Measurements from ENCODE around the gene DENND11.

DENND11 gene

DNA sequence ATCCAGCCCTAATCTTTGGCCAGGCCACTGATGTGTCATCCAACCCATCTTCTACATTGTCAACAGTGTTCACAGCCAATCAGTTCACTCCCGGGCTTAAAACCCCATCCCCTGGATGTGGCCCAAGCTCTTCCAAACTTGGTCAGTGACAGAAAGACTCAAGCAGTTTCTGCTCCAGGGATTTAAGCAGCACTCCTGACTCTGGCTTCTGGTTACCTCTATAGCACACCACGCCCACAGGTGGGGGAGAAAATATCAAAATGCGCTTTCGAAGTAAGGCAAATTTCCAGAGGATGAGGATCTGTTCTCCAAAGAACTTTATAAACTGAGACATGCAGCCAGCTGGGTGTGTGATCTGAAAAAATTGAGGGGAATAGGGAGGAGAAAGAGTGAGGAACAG is 35.9 kb downstream of the DENND11 start:
- Histone ChIP-seq H3K4me1 (ENCODE audit: control insufficient read depth, insufficient read depth, low read length) (no peaks in the 10 kb centered on the region), H3K36me3 (ENCODE audit: control insufficient read depth, insufficient read depth, low read length) (peaks cover 10% of the 10 kb centered on the region; the same call in 1 of the 2 replicates), H3K9me3 (ENCODE audit: control insufficient read depth, insufficient read depth, low read length) (no peaks in the 10 kb centered on the region), H3K4me3 (ENCODE audit: low read length) (no peak overlapping the region), H3K27ac (ENCODE audit: low read length) (no peak overlapping the region), H3K27me3 (ENCODE audit: control insufficient read depth, insufficient read depth, low read length) (no peaks in the 10 kb centered on the region)
- no CpG with 5 or more reads among the region's 4 CpGs for WGBS (ENCODE audit: insufficient coverage, insufficient read length)
- DNase-seq (ENCODE audit: low read depth, low spot score), result no peak

DNA sequence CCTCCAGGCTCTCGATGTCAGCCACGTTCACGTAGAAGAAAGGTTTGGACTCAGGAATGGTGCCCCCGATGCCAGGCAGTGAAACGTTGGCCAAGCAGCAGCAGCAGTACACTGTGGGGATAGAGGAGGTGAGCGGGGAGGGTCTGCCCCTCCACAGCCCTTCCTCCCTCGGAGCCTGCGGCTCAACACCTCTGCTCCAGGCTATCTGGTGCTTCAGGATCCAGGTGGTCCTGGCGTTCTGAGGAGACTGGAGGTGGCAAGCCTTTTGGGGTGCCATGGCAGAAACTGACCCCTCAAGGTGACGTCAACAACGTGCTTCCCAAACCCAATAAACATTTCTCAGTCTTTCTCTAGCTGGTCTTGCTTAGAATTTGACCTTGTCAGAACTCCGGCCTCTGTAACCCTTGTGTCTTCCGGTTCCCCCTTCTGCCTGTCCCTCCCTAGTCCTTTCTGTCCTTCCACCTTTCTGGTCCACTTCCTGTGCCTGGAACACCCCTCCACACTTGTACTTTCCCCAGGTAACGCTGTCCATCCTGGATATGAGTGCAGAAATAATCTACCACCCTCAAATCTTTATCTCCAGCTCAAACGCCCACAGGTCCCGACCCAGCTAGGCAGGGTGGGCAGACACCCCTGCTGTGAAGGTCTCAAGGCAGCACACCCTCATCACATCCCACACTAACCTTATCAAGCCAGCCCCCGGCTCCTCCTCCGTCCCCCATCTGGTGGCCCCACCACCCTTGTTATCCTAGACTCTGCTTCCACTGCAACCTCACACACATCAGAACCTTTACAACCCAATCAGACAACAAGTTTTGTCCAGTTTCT is 36.5 kb downstream of the DENND11 start:
- Histone ChIP-seq H3K36me3 (ENCODE audit: control insufficient read depth, insufficient read depth, low read length) (peaks cover 10% of the 10 kb centered on the region; the same call in 1 of the 2 replicates), H3K9me3 (ENCODE audit: control insufficient read depth, insufficient read depth, low read length) (no peaks in the 10 kb centered on the region), H3K27ac (ENCODE audit: low read length) (no peak overlapping the region), H3K27me3 (ENCODE audit: control insufficient read depth, insufficient read depth, low read length) (no peaks in the 10 kb centered on the region), H3K4me3 (ENCODE audit: low read length) (no peak overlapping the region), H3K4me1 (ENCODE audit: control insufficient read depth, insufficient read depth, low read length) (no peaks in the 10 kb centered on the region)
- no CpG with 5 or more reads among the region's 18 CpGs for WGBS (ENCODE audit: insufficient coverage, insufficient read length)
- no peak for DNase-seq (ENCODE audit: low read depth, low spot score)

DNA sequence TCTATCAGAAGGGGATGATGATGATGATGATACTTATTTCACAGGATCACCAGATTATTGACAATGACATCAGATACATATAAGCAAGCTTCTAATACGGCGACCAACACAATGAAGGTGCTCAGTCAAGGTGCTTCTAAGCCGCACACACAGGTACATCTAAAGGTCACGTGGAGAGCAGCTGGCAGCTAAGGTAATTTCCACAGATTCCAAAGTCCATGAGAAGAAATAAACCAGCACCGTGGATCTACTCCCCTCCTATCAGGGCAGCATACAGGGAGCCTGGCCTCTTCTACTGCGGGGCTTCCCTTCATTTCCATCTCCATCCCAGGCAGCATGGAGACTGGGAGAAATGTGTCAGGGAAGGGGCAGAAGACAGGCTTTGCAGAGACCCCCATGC is 37.5 kb downstream of the DENND11 start:
- DNase-seq (ENCODE audit: low read depth, low spot score), result no peak
- no peaks in the 10 kb centered on the region for H3K27me3 ChIP-seq (ENCODE audit: control insufficient read depth, insufficient read depth, low read length)
- H3K36me3 ChIP-seq (ENCODE audit: control insufficient read depth, insufficient read depth, low read length), result peaks cover 11% of the 10 kb centered on the region; the same call in 1 of the 2 replicates
- H3K4me3 ChIP-seq (ENCODE audit: low read length), result no peak overlapping the region
- H3K27ac ChIP-seq (ENCODE audit: low read length), result no peak overlapping the region
- H3K9me3 ChIP-seq (ENCODE audit: control insufficient read depth, insufficient read depth, low read length), result no peaks in the 10 kb centered on the region
- no peaks in the 10 kb centered on the region for H3K4me1 ChIP-seq (ENCODE audit: control insufficient read depth, insufficient read depth, low read length)
- no CpG with 5 or more reads among the region's 6 CpGs for WGBS (ENCODE audit: insufficient coverage, insufficient read length)

DNA sequence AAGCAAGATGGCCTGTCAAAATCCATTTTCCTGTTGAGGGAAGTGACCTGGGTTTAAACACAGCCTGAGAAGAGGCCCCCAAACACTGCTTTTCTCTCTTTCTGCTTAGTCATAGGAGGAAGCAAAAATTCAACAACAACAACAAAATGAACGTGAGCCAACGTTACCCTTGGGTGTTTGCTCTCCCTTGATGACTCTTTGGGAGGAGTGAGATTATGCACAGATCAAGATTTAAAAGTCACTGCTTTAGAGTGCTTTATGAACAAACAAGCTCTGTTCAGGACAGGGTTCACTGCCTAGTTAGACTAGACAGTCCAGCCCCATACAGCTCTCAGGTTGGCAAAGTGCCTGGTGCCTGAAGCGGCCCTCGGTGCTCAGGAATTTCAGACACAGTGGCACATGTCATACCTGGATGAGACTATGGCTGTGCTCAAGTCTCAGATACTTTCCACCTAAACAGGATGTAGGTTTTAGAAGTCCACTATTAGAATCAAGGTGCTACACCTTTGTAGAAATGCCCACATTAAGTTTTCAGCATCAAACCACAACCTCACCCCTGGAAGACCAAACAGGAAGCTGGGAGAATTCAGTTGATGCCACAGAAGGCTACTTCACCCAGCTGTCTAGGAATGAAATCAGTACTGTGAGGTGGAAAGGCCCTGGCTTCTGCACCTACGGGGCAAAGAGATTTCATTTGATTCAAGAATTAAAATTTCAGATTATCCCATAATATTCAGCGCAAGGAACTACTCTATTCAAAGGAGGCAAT is 38.7 kb downstream of the DENND11 start:
- Histone ChIP-seq H3K4me1 (ENCODE audit: control insufficient read depth, insufficient read depth, low read length) (no peaks in the 10 kb centered on the region), H3K27ac (ENCODE audit: low read length) (no peak overlapping the region), H3K4me3 (ENCODE audit: low read length) (no peak overlapping the region), H3K36me3 (ENCODE audit: control insufficient read depth, insufficient read depth, low read length) (peaks cover 15% of the 10 kb centered on the region; the same call in 1 of the 2 replicates), H3K9me3 (ENCODE audit: control insufficient read depth, insufficient read depth, low read length) (no peaks in the 10 kb centered on the region), H3K27me3 (ENCODE audit: control insufficient read depth, insufficient read depth, low read length) (no peaks in the 10 kb centered on the region)
- DNase-seq (ENCODE audit: low read depth, low spot score), result no peak
- no CpG with 5 or more reads among the region's 6 CpGs for WGBS (ENCODE audit: insufficient coverage, insufficient read length)

DNA sequence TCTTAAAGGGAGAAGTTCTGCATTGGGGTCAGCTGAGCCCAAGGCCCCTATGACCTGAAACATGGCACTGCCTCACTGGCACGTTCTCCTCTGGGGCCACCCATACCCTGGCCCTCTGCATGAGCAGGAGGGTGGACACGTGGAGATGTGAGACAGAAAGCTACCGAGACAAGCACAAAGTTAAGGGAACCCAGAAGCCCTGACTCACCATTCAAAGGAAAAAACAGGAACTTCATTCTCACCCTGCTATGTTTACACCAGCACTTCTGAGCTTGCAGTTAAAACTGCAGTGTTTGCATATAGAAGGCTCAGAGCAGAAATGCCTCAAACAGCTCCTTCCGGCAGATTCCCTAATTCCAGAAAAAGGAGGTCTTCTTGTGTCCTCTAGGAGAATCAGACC is 41.7 kb downstream of the DENND11 start:
- DNase-seq (ENCODE audit: low read depth, low spot score), result no peak
- no peaks in the 10 kb centered on the region for H3K27me3 ChIP-seq (ENCODE audit: control insufficient read depth, insufficient read depth, low read length)
- no peak overlapping the region for H3K27ac ChIP-seq (ENCODE audit: low read length)
- no peaks in the 10 kb centered on the region for H3K9me3 ChIP-seq (ENCODE audit: control insufficient read depth, insufficient read depth, low read length)
- WGBS (ENCODE audit: insufficient coverage, insufficient read length), result no CpG with 5 or more reads among the region's 4 CpGs
- peaks cover 14% of the 10 kb centered on the region; the same call in 1 of the 2 replicates for H3K36me3 ChIP-seq (ENCODE audit: control insufficient read depth, insufficient read depth, low read length)
- H3K4me1 ChIP-seq (ENCODE audit: control insufficient read depth, insufficient read depth, low read length), result no peaks in the 10 kb centered on the region
- no peak overlapping the region for H3K4me3 ChIP-seq (ENCODE audit: low read length)

DNA sequence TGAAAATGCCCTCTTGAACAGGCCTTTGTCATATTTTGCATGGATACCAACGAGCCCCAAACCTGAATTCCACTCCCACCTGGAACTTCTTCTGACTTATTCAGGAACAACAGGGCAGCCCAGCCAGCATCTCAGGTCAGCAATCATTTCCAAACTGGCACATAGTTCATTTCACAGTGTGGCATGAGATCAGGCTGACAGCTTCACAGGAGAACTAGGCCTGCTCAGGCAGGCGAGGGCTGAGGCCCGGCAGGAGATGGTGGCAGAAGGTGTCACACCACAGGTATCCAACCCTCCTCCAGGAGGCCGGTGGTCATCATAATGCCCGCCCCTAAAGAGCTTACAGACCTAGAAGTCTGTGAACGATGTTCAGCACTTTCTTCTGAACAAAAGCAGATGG is 42.5 kb downstream of the DENND11 start:
- no peak overlapping the region for H3K4me3 ChIP-seq (ENCODE audit: low read length)
- WGBS (ENCODE audit: insufficient coverage, insufficient read length), result no CpG with 5 or more reads among the region's 6 CpGs
- peaks cover 8% of the 10 kb centered on the region; the same call in 1 of the 2 replicates for H3K36me3 ChIP-seq (ENCODE audit: control insufficient read depth, insufficient read depth, low read length)
- H3K27ac ChIP-seq (ENCODE audit: low read length), result no peak overlapping the region
- H3K27me3 ChIP-seq (ENCODE audit: control insufficient read depth, insufficient read depth, low read length), result no peaks in the 10 kb centered on the region
- H3K9me3 ChIP-seq (ENCODE audit: control insufficient read depth, insufficient read depth, low read length), result no peaks in the 10 kb centered on the region
- no peaks in the 10 kb centered on the region for H3K4me1 ChIP-seq (ENCODE audit: control insufficient read depth, insufficient read depth, low read length)
- no peak for DNase-seq (ENCODE audit: low read depth, low spot score)

DNA sequence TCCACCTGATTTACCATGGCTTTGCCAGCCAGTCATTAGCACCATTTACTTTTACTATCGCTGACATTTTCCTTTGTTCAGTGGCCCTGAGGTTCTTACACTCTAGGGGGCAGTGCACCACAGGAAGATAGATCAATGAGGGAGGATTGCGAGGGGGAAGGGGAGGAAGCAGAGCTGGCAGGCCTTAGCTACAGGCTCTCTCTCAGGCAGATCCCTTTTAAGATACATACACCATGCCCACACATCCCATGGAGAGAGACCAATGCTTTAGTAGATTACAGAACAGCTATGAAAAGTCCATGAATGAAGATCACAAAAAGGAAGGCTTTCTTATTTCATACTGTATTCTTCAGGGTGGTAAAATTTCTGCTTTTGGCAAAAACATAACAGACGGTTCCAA is 47.4 kb downstream of the DENND11 start:
- H3K27ac ChIP-seq (ENCODE audit: low read length), result no peak overlapping the region
- peaks cover 6% of the 10 kb centered on the region; the same call in 1 of the 2 replicates for H3K36me3 ChIP-seq (ENCODE audit: control insufficient read depth, insufficient read depth, low read length)
- DNase-seq (ENCODE audit: low read depth, low spot score), result peak; percentile 58
- H3K27me3 ChIP-seq (ENCODE audit: control insufficient read depth, insufficient read depth, low read length), result no peaks in the 10 kb centered on the region
- H3K4me1 ChIP-seq (ENCODE audit: control insufficient read depth, insufficient read depth, low read length), result 0 out of 2 replicates have a peak, but pooled peaks cover 1% of the 10 kb centered on the region
- H3K9me3 ChIP-seq (ENCODE audit: control insufficient read depth, insufficient read depth, low read length), result no peaks in the 10 kb centered on the region
- no CpG with 5 or more reads among the region's 3 CpGs for WGBS (ENCODE audit: insufficient coverage, insufficient read length)
- H3K4me3 ChIP-seq (ENCODE audit: low read length), result no peak overlapping the region

DNA sequence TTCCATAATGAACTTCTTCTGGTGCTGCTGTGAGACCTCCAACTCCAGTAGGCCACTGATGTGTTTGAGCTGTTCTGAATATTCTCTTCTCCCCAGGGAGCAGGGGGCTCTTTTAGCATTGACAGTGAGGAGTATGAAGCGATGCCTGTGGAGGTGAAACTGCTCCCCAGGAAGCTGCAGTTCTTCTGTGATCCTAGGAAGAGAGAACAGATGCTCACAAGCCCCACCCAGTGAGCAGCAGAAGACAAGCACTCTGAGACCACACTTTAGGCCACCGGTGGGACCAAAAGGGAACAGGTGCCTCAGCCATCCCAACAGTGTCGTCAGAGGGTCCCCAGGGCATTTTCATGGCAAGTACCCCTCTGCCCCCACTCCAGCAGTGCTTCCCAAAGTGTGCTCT is 49.3 kb downstream of the DENND11 start:
- H3K4me1 ChIP-seq (ENCODE audit: control insufficient read depth, insufficient read depth, low read length), result 0 out of 2 replicates have a peak, but pooled peaks cover 1% of the 10 kb centered on the region
- peaks cover 2% of the 10 kb centered on the region; the same call in 1 of the 2 replicates for H3K36me3 ChIP-seq (ENCODE audit: control insufficient read depth, insufficient read depth, low read length)
- H3K27me3 ChIP-seq (ENCODE audit: control insufficient read depth, insufficient read depth, low read length), result no peaks in the 10 kb centered on the region
- no peak overlapping the region for H3K27ac ChIP-seq (ENCODE audit: low read length)
- no peak for DNase-seq (ENCODE audit: low read depth, low spot score)
- H3K9me3 ChIP-seq (ENCODE audit: control insufficient read depth, insufficient read depth, low read length), result no peaks in the 10 kb centered on the region
- H3K4me3 ChIP-seq (ENCODE audit: low read length), result no peak overlapping the region
- WGBS (ENCODE audit: insufficient coverage, insufficient read length), result no CpG with 5 or more reads among the region's 3 CpGs

Measured in iPS DF 6.9 (cell line).